Osteocyte (in vitro differentiated cells): ENCODE data around the gene MYO9A. TPM values are rescaled to one million over a fixed set of nuclear protein-coding genes. Genes with fewer than 3 reads are reported as not detected.
A peak's percentile ranks its signal among the peaks of the same experiment; 100 is the strongest.

ENCODE experiments used
- DNase-seq: peaks from one replicate; pipeline ENCODE4 v3.0.0; 2021; ENCODE audit warnings: mixed read lengths; ENCODE audit not compliant: unreplicated experiment; ENCODE audit errors: extremely low spot score
- H3K27ac Mint-ChIP-seq: one replicate; pipeline ENCODE4 v1.8.0; 2021; ENCODE audit warnings: mild to moderate bottlenecking, mixed read lengths; ENCODE audit not compliant: unreplicated experiment
- H3K27me3 Mint-ChIP-seq: one replicate; pipeline ENCODE4 v1.8.0; 2021; ENCODE audit warnings: mixed read lengths; ENCODE audit not compliant: unreplicated experiment
- H3K36me3 Mint-ChIP-seq: one replicate; pipeline ENCODE4 v1.8.0; 2021; ENCODE audit warnings: mixed read lengths; ENCODE audit not compliant: unreplicated experiment
- H3K4me1 Mint-ChIP-seq: one replicate; pipeline ENCODE4 v1.8.0; 2021; ENCODE audit warnings: mixed read lengths; ENCODE audit not compliant: unreplicated experiment
- H3K4me3 Mint-ChIP-seq: one replicate; pipeline ENCODE4 v1.8.0; 2021; ENCODE audit warnings: mild to moderate bottlenecking, moderate library complexity, mixed read lengths; ENCODE audit not compliant: unreplicated experiment
- H3K9me3 Mint-ChIP-seq: one replicate; pipeline ENCODE4 v1.8.0; 2021; ENCODE audit warnings: mixed read lengths; ENCODE audit not compliant: unreplicated experiment
- long read RNA-seq: library from polyadenylated mRNA; unstranded; transcript quantifications from one replicate; pipeline ENCODE4 v2.0.0, GENCODE V29; 2021
- total RNA-seq: library from RNA; stranded (reverse); gene quantifications from 2 replicates; pipeline ENCODE4 v1.2.1, GENCODE V29; 2021
- TF ChIP-seq, protein P1 (sequence below): fragments of 200-600 bp; sonication (generic); IDR thresholded peaks from 2 replicates; pipeline ENCODE4 v1.5.0; 2021; ENCODE audit warnings: antibody characterized with exemption, mild to moderate bottlenecking, moderate library complexity

The MYO9A gene
- total RNA-seq: 39.6 and 46.3 TPM in 2 replicates
- long read RNA-seq, full-length matches to known transcripts: 1 of 38 reads
- long read RNA-seq, partial matches to known transcripts: 26 of 38 reads
- long read RNA-seq, other reads (novel, unspliced or antisense): 11 of 38 reads

GRCh38 chr15:72118017-72118978, at the start of gene MYO9A, which contains the start of gene SENP8:
MYO9A (minus strand) TSS chr15:72118150; CDS start chr15:72046563, 71,587 bp downstream.
SENP8 (plus strand) TSS chr15:72118403; CDS start chr15:72139624, 21,221 bp downstream.
- peak; percentile 99 for DNase-seq
- no peaks in the 10 kb centered on the region for H3K27me3 Mint-ChIP-seq
- H3K4me3 Mint-ChIP-seq: peak within 1 kb of the TSS; percentile 95
- H3K27ac Mint-ChIP-seq: peak within 1 kb of the TSS; percentile 100
- peaks cover 33% of the 10 kb centered on the region for H3K4me1 Mint-ChIP-seq
- TF ChIP-seq, protein P1, sequence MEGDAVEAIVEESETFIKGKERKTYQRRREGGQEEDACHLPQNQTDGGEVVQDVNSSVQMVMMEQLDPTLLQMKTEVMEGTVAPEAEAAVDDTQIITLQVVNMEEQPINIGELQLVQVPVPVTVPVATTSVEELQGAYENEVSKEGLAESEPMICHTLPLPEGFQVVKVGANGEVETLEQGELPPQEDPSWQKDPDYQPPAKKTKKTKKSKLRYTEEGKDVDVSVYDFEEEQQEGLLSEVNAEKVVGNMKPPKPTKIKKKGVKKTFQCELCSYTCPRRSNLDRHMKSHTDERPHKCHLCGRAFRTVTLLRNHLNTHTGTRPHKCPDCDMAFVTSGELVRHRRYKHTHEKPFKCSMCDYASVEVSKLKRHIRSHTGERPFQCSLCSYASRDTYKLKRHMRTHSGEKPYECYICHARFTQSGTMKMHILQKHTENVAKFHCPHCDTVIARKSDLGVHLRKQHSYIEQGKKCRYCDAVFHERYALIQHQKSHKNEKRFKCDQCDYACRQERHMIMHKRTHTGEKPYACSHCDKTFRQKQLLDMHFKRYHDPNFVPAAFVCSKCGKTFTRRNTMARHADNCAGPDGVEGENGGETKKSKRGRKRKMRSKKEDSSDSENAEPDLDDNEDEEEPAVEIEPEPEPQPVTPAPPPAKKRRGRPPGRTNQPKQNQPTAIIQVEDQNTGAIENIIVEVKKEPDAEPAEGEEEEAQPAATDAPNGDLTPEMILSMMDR: peak; percentile 23
- no peaks in the 10 kb centered on the region for H3K9me3 Mint-ChIP-seq
- H3K36me3 Mint-ChIP-seq: no peaks in the 10 kb centered on the region

DNA sequence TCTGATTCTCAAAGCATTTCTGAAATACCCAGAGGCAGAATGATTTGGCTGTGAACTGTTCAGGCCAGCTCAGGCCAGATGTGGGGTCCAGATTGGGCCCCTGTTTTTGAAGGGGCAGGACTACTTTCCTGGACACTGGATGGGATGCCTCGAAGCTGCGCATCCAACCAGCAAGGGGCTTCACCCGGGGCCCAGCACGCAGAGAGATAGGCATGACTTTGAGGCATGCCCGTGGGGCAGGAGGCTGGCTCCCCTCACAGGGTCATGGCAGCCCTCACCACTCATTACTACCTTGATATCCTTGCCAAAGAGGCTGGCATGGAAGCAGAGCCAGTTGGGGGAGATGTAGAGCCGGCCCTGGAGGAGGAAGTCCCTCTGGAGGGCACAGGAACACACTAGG, 49.5 kb upstream of the MYO9A start:
- TF ChIP-seq, protein P1: no peak
- Mint-ChIP-seq H3K4me3 (no peak overlapping the region), H3K4me1 (peaks cover 16% of the 10 kb centered on the region), H3K9me3 (no peaks in the 10 kb centered on the region), H3K36me3 (no peaks in the 10 kb centered on the region), H3K27me3 (peaks cover 6% of the 10 kb centered on the region), H3K27ac (no peak overlapping the region)
- DNase-seq: no peak

- Mint-ChIP-seq H3K4me1 (peaks cover 16% of the 10 kb centered on the region), H3K27ac (no peak overlapping the region), H3K36me3 (no peaks in the 10 kb centered on the region), H3K9me3 (no peaks in the 10 kb centered on the region), H3K4me3 (no peak overlapping the region), H3K27me3 (peaks cover 6% of the 10 kb centered on the region)
- TF ChIP-seq, protein P1: no peak
- no peak for DNase-seq
These were observed 48.9 kb upstream of the MYO9A start for GRCh38 chr15:72166716-72167417.

- no peaks in the 10 kb centered on the region for H3K9me3 Mint-ChIP-seq
- DNase-seq: no peak
- H3K27me3 Mint-ChIP-seq: peaks cover 3% of the 10 kb centered on the region
- no peaks in the 10 kb centered on the region for H3K36me3 Mint-ChIP-seq
- H3K4me1 Mint-ChIP-seq: peaks cover 9% of the 10 kb centered on the region
- H3K27ac Mint-ChIP-seq: no peak overlapping the region
- TF ChIP-seq, protein P1: no peak
- no peak overlapping the region for H3K4me3 Mint-ChIP-seq
These were observed 45.8 kb upstream of the MYO9A start for GRCh38 chr15:72163719-72164118.
